GM12892 (cell line): ENCODE data around the gene STC2.

Experiments
- POLR2A ChIP-seq: IDR thresholded peaks from 2 replicates; pipeline ENCODE4 v1.6.1; 2011; ENCODE audit warnings: low read depth, low read length, control low read depth
- POLR2AphosphoS5 ChIP-seq: IDR thresholded peaks from 2 replicates; pipeline ENCODE4 v1.6.1; 2011; ENCODE audit warnings: low read depth, low read length, control low read depth
- TAF1 ChIP-seq: IDR thresholded peaks from 2 replicates; pipeline ENCODE4 v1.6.1; 2011; ENCODE audit warnings: low read depth, mild to moderate bottlenecking, control low read depth, low read length, borderline replicate concordance

DNA sequence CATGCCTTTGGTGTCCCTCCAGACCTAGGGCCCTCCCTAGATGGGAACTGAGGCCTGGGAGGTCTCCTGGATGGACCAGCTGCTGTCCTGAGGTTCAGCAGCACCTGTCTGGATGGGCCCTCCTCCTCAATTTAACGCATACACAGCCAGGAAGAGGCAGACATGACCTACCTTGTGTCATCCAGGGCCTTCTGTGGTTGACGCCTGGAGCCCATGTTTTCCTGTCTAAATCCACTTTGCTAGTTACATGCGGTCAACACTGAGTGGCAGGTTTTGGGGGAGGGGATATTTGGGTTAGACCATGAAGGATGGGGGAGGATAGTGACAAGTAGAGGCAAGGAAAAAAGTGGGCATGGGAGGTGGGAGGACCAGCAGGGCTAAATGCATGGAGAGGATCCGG lies 3.1 kb upstream of the STC2 start:
- no peak for TF ChIP-seq POLR2A
- TF ChIP-seq POLR2AphosphoS5 = no peak
- TF ChIP-seq TAF1 = no peak
